Activated CD4-positive, alpha-beta T cell treated with anti-CD3 and anti-CD28 coated beads, Interleukin-2, amount 50 U/mL, for 4 hours (primary cell): ENCODE measurements around the gene DHX58.

Source experiments
- DNase-seq, 2 experiments: peaks; one replicate each; pipeline ENCODE4 v3.0.0-alpha.2; 2020

Gene DHX58

DNA sequence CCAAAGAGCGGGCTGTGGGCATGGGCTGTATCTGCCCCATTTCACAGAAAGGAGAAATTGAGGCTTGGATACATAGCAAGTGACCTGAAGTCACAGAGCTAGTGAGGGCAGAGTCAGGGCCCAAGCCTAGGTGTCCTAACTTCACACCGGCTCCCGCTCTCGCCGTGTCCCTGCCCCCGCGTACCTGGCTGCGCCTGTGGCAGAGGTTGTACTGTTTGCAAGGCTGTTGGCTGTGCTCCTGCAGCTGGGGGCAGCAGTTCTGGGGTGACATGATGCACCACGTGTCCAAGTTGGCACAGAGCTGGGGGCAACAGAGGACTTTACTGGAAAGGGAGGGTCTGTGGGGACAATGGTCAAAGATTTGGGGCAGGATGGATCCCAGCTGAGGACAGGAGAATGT, 3.4 kb downstream of the DHX58 start:
- DNase-seq: no peak

DNA sequence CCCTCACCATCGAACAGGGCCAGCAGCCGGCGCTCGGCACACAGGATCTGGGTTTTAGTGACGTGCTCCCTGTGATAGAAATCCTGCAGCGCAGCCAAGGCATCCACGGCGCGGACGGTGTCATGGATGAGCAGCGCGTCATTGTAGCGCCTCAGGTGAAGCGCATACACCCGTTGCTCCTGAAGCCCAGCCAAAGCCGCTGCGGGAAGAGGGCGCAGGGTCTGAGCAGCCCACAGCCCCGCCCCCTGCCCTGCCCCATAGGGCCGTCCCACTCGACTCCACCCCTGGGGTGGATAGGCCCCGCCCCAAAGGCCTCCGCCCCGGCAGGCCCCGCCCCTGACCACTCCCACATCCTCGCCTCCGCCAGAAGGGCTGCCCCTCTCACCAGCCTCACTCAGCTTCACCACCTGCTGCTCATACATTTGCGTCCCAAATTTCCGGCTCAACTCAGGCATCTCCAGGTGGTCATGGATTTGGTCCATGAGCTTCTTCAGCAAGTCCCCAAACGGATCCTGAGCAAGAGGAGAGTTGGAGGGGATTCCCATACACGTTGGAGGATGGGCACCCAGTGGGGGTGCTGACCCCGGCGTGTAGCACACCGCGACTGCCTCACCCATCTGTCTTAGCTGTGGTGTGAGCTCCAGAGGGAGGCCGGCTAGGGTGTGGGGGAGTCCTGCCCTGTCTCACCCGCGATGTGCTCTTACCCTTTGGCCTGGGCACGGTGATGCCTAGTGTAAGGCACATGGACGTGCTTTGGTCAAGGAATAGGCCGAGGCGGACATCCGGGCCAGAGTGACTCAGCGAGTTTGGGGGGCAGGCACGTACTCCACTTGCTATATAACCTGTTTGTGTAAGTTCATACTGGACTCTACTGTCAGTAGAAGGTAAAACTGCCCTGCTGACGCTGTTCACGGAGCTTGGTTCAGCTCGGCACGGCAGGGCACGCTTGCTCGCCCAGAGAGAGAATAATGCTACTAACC, 4.6 kb downstream of the DHX58 start:
- peak; percentile 85 to 90 for DNase-seq

GRCh38 chr17:42107124-42107523, 5.4 kb downstream of the DHX58 start:
- no peak for DNase-seq

- no peak for DNase-seq
Observed at GRCh38 chr17:42106009-42106408, 6.5 kb downstream of the DHX58 start.

- no peak for DNase-seq
Observed at GRCh38 chr17:42104264-42104663, 8.2 kb downstream of the DHX58 start.

GRCh38 chr17:42103221-42103954, 9.1 kb downstream of the DHX58 start:
- DNase-seq: no peak

DNA sequence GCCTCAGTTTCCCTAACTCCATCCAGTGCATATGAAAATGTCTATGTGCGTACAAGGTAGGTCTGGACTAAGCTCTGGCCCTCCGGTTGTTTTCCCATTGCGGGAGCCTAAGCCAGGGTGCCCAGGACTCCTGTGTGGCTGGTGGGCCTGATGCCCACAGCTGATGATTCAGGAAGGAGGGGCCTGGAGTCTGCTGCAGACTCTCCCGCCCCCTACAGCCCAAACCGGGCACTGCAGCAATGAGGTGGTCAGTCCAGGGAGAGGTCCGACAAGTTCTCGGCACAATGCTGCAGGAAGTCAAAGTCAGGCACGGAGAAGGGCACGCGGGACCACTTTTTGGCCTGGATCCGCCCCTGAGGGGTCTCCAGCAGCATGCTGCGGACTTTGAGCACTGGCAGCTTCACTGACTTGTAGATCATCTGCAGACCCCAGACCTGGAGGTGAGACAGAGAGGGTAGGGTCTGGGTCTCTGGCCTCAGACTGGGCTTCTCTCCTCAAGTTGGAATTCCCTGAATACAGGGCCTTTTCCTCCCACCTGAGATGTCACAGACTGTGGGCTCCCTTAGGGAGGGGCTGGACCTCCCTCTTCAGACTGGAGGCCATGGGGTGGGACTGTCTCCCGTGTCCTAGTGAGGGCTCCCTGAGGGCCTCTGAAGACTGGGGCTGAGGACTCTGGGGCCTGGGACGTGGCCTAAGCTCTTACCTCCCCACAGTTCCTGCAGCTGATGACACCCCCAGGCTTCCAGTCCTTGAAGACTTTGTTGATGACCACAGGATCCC, 10.8 kb downstream of the DHX58 start:
- DNase-seq: peak; percentile 46 to 49

GRCh38 chr17:42098730-42099399, 13.6 kb downstream of the DHX58 start:
- no peak for DNase-seq

DNA sequence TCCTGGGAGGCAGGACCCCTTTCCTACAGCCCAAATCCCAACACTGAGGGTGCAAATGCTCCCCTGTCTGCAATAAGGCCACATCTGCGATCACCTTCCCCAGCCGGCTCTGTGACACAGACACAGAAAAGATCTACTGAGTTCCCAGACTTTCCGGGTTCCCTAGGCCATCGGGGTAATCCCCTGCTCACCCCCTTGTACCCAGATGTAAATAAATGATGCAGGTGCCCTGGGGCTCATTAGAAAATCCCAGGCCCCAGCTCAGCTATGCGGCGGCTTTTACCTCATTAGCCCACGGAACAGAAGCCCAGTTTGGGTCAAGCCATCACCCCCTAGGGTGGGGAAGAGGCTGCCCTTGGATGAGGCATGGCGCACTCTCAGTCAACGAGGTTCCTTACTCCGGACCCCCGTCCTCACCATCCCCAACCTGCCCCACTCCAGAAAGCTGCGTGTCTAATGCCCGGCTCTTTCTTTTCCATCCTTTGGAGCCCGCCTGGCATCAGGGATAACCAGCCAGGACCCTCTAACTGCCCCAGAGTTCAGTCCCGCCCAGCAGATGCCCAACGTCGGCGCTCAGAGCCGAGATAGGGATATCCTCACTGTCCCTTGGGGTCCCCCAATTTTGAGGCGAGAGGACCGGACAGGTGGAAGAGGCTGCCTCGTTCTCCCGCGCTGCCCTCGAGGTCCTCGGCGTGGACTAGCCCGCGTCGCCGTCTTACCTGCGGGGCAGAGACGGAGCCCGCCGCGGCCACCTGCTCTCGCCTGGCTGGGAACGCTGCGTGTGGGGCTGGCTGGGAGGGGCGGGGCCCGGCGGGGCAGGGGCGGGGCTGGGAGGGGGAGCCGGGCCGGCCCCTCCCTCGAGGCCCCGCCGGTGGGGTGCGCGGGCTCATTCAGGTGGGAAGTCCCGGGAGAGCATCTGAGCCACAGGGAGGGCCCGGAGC, 14.6 kb downstream of the DHX58 start, which contains the start of gene ZNF385C:
ZNF385C (minus strand) TSS at position 783 of the 941 bp plus-strand sequence. CDS start 35,417 bp downstream, outside the sequence.
- DNase-seq: peak; percentile 46 to 48

DNA sequence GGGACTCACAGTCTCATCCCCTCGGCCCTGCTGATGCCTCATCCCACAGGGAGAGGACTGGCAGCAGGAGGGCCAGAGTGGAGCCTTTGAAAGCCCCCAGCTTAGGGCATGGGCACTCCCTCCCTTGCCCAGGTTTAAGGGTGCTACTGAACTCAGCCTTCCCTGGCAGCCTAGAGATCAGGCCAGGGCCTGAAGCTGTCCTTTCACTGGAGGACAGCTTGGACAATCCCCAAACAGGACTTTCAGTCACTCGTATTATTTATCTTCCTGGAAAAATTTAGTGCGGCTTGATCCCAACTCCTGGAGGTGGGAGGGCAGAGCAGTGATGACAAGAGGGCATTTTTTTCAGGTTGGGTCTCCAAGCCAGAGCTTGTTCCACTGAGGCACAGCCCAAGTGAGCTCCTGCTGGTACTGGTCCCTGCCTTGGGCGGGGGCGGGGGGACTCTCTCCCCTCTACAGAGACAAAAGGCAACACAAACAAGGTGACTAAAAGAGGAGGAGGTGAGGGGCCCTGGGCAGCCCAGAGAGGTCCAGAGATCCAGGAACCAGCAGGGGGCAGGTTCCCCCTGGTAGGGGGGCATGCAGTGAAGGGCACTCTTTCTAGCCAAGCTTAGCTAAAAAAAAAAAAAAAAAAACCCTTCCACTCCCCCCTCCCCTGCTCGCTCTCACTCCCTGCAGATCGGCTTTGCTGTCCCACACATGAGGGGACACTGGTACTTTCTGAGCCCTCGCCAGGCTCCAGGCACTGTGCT, 16.0 kb downstream of the DHX58 start:
- DNase-seq: no peak

DNA sequence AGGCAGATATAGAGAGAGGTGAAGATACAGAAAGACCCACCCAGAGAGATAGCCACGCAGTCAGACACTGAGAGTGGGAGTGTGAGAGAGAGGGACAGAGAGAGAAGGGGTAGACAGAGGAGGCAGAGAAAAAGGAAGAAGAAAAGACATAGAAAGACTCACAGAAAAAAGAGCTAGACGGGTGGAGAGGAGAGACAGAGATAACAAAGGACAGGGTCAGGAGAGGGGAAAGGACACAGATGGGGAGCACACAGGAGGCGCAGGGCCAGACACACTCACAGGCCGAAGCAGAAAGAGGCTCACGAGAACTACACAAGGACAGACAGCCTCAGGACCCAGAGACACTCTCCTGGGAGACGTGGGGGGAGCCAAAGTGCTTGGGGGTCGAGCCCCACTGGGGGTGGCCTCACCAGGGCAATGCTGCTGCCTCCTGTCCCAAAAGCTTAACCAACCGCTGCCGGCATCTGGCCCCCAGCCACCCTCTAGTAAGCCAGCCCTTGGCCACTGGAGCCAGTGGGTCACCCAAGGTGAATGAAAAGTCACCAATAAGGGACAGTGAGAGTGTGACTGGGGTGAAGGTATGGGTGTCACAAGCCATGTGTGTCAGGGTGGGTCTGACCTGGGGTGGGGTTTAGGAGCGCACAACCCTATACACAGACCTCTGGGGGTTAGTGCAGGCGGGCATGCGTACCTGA, 18.0 kb downstream of the DHX58 start:
- DNase-seq: no peak

GRCh38 chr17:42092939-42093338, 19.6 kb downstream of the DHX58 start:
- no peak for DNase-seq

- no peak for DNase-seq
Observed at GRCh38 chr17:42090964-42091790, 21.3 kb downstream of the DHX58 start.

DNA sequence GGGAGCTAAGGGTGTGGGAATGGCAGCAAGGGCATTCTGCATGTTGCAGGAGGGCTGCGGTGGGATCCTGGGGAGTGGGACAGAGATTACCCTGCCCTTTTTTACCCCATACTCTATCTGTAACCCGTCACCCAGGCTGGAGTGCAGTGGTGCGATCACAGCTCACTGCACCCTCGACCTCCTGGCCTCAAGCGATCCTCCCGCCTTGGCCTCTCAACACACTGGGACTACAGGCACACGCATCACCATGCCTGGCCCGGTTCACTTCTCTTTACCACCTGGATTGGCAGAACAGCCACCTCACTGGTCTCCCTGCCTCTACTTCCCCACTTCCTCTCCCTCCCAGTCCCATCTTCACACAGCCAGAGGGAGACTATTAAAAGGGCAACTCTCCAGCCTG, 23.8 kb downstream of the DHX58 start:
- no peak for DNase-seq

DNA sequence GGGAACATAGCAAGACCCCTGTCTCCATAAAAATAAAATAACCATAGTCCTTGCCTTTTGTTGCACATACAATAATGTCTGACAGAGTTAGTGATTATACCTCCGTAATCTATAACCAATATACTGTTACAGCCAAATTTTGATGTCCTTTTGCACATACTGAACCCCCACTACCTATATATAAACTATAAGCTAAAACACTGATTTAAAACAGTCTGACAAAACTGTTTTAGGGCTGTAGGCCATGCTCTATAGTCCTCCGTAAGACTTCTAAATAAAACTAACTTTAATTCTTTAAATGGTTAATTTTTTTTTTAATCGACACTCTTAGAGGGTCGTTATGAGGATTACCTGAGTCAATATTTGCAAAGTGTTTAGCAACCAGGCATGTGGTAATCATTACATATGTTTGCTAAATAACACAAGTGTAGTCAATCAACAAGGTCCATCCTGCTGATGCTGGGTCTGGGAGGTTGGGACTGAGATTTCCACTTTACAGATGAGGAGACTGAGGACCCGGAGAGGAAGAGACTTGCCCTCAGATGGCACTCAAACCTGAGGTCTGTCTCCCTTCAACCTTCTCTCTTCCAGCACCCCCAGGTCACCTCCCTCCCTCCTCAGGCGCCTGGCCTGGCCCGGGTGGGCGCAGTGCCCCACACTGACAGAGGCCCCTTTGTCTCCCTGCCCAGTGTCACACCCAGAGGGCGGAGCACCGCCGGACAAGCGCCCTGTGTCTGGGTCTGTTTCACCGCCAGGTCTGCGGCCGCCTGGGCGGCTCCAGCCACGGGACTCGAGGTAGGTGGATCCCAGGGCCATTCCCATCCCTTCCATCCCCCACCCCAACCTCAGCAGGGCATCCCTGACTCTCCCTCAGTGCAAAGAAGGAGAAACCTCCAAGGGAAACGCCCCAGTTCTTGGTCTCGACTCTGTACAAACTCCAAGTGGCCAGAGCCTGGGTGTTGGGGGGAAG, 24.5 kb downstream of the DHX58 start:
- no peak for DNase-seq

DNA sequence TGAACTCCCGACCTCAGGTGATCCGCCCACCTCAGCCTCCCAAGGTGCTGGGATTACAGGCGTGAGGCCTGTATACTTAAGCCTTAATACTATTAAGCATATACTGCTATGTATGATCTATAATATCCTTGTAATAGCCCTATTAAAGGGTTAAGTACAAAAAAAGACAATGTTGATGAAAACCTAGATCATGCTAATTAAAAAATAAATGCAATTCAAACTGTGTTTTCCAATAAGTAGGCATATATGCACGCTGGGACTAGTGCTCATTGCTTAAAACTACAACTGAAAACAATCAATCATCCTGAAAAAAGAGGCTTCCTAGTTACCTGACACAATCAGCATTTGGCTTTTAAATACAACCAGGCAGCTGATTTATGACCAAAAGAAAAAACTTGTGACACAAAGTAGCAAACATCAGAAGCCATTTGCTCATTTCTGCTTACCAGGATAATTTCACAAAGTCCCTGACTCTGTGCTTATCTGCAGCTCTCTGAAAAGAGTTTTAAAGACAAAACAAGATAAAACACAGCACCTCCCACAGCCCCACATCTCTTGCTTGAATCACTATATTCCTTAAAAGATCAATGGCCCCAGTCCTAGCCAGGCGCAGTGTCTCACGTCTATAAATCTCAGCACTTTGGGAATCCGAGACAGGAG, 25.3 kb downstream of the DHX58 start:
- DNase-seq: no peak

GRCh38 chr17:42081516-42082129, 30.9 kb downstream of the DHX58 start:
- no peak for DNase-seq
